Adrenal gland (tissue), 12 donors: ENCODE measurements around the gene COL21A1. TPM values are rescaled to one million over a fixed set of nuclear protein-coding genes. Genes with fewer than 3 reads are reported as not detected.

Experiments used
- DNase-seq, 7 donors: peaks; one replicate each; pipeline ENCODE4 v3.0.0-alpha.2; 2019 to 2020
- H3K27ac ChIP-seq, 5 donors: fragments of 200-600 bp; sonication (generic) in 4 of 5; 1 replicate in 3 of 5; 2 replicates in 2 of 5; pipeline versions ENCODE4 v1.5.1 to v1.8.0; 2016 to 2020; ENCODE audit warnings: mild to moderate bottlenecking in 1 of 5
- H3K27me3 ChIP-seq: fragments of 200-600 bp; 2 replicates; pipeline ENCODE4 v1.8.0; 2021
- H3K36me3 ChIP-seq, 2 donors: fragments of 200-600 bp; replicated peaks in 1 of 2; 1 replicate in 1 of 2; 2 replicates in 1 of 2; pipeline versions ENCODE4 v1.5.1 to v1.8.0; 2018 to 2022
- H3K4me1 ChIP-seq, 2 donors: fragments of 200-600 bp; replicated peaks in 1 of 2; 1 replicate in 1 of 2; 2 replicates in 1 of 2; pipeline versions ENCODE4 v1.5.1 to v1.8.0; 2018 to 2021
- H3K4me3 ChIP-seq, 4 donors: fragments of 200-600 bp; sonication (generic) in 3 of 4; one replicate each; pipeline ENCODE4 v1.5.1; 2016 to 2018
- H3K9me3 ChIP-seq, 3 donors: fragments of 200-600 bp; sonication (generic) in 1 of 3; replicated peaks in 1 of 3; 1 replicate in 2 of 3; 2 replicates in 1 of 3; pipeline versions ENCODE4 v1.5.1 to v1.8.0; 2016 to 2021
- CTCF ChIP-seq, 6 experiments: fragments of 450-650 bp in 4 of 6; fragments of 200-600 bp in 2 of 6; sonication (generic) in 1 of 6; IDR thresholded peaks; 1 replicate in 5 of 6; 2 replicates in 1 of 6; pipeline versions ENCODE4 v1.5.1 to v1.8.0; 2016 to 2021; ENCODE audit warnings: antibody characterized with exemption in 6 of 6, mild to moderate bottlenecking in 2 of 6, moderate library complexity in 1 of 6
- POLR2A ChIP-seq, 2 donors: fragments of 450-650 bp; IDR thresholded peaks; one replicate each; pipeline ENCODE4 v1.6.1; 2017; ENCODE audit warnings: antibody characterized with exemption in 2 of 2, mild to moderate bottlenecking in 2 of 2, moderate library complexity in 1 of 2
- WGBS, 4 donors: extraction: QIAGEN DNeasy Blood & Tissue Kit in 2 of 4; methylation state at CpG; one replicate each; pipeline versions ENCODE4 v1.1.5 to v1.1.7; 2013 to 2017; 5-methylcytosine and 5-hydroxymethylcytosine counted together
- intact Hi-C, 2 donors: fragments of 100-400 bp; cut with DNase I; formaldehyde crosslinking; loops; one replicate each; pipeline versions ENCODE4 v1.14.1 to v1.15.0; 2022 to 2023
- polyA plus RNA-seq, 3 donors: library from polyadenylated mRNA; stranded (reverse); fragments of 200-250 nt in 2 of 3; fragments of 350-450 nt in 1 of 3; fragmentation: Illumina TruSeq in 1 of 3; extraction: RNeasy Lipid Tissue Mini Kit (QIAGEN cat#74804) in 1 of 3; gene quantifications; one replicate each; pipeline ENCODE4 v1.2.3, GENCODE V29; 2013 to 2014
- total RNA-seq, 9 donors: library from RNA; depleted of rRNA in 4 of 9; stranded (reverse); fragments of >200 nt in 4 of 9; fragments of 120-200 nt in 1 of 9; fragmentation: NEBNext Ultra II Directional in 1 of 9; extraction: Animal tissue kit (Norgen Biotek cat#: 25700) in 1 of 9; gene quantifications; one replicate each; pipeline versions ENCODE4 v1.1.0 to v1.2.4, GENCODE V29; 2013 to 2023
- donor health status: healthy with polysubstance abuse.
- donor health status: Bipolar disorder and iron deficiency.
- donor health status: DM: yes; HTN: yes; CAD: no.
- donor health status: DM: no; HTN: no; CAD: no.
- donor health status: DM: no; HTN: no; CAD: no.
- donor health status: DM: yes; HTN: yes; CAD: no.

The COL21A1 gene
- total and polyA plus RNA-seq, 12 donors, result 0.12 to 19.4 (median 1.2) TPM

GRCh38 chr6:56033401-56033800 is 214.0 kb downstream of the COL21A1 start:
- intact Hi-C loops, result no loop called here
- WGBS, 4 donors, result 87 to 92% (median 91%) methylated on average over 2 of the region's 2 CpGs
- H3K27ac ChIP-seq, result no peak overlapping the region
- H3K4me3 ChIP-seq, result no peak overlapping the region
- H3K9me3 ChIP-seq, result no peaks in the 10 kb centered on the region
- no peaks in the 10 kb centered on the region for H3K36me3 ChIP-seq
- H3K4me1 ChIP-seq, result no peaks in the 10 kb centered on the region
- TF ChIP-seq CTCF (IDR thresholded peaks at IDR 0.05), result no peak
- no peak for TF ChIP-seq POLR2A (IDR thresholded peaks at IDR 0.05)
- no peaks in the 10 kb centered on the region for H3K27me3 ChIP-seq
- DNase-seq, result no peak

DNA sequence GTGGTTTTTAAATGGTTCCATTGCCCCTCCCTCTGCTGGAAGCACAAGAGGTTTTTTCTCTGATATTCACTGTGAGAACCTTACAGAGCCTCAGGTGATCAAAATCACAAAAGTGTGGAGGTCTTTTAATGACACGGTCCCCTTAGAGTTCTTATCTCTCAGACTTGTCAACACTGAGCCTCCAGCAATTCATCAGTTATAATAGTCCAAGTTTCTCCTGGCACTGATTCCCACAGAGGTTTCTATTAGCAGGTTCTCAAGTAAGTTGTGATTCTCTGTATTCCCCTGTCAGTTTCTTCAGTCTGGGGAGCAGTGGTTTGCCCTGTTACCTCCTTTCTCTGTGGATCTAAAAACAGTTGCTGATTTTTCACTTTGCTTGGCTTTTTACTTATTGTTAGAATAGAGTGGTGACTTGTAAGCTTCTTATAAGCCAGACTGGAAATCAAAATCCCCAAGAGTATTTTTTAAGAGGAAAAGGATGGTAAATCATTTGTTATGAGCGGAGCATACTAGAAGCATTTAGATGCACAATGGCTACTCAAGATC is 214.6 kb downstream of the COL21A1 start:
- Histone ChIP-seq H3K36me3 (no peaks in the 10 kb centered on the region), H3K27ac (no peak overlapping the region), H3K27me3 (no peaks in the 10 kb centered on the region), H3K4me1 (no peaks in the 10 kb centered on the region), H3K4me3 (no peak overlapping the region), H3K9me3 (no peaks in the 10 kb centered on the region)
- TF ChIP-seq CTCF (IDR thresholded peaks at IDR 0.05) (no peak), POLR2A (IDR thresholded peaks at IDR 0.05) (no peak)
- DNase-seq, result no peak
- intact Hi-C loops, result no loop called here
- WGBS, 4 donors, result 39 to 50% (median 45%) methylated on average over 2 of the region's 2 CpGs

- Histone ChIP-seq H3K27me3 (no peaks in the 10 kb centered on the region), H3K9me3 (no peaks in the 10 kb centered on the region), H3K4me1 (no peaks in the 10 kb centered on the region), H3K27ac (no peak overlapping the region), H3K4me3 (no peak overlapping the region), H3K36me3 (no peaks in the 10 kb centered on the region)
- 70 to 88% (median 79%) methylated on average over 2 of the region's 2 CpGs for WGBS, 4 donors
- DNase-seq, result no peak
- intact Hi-C loops, result no loop called here
- TF ChIP-seq POLR2A (IDR thresholded peaks at IDR 0.05), result no peak
- no peak for TF ChIP-seq CTCF (IDR thresholded peaks at IDR 0.05)
Measured at GRCh38 chr6:56027865-56028264, 219.5 kb downstream of the COL21A1 start.

DNA sequence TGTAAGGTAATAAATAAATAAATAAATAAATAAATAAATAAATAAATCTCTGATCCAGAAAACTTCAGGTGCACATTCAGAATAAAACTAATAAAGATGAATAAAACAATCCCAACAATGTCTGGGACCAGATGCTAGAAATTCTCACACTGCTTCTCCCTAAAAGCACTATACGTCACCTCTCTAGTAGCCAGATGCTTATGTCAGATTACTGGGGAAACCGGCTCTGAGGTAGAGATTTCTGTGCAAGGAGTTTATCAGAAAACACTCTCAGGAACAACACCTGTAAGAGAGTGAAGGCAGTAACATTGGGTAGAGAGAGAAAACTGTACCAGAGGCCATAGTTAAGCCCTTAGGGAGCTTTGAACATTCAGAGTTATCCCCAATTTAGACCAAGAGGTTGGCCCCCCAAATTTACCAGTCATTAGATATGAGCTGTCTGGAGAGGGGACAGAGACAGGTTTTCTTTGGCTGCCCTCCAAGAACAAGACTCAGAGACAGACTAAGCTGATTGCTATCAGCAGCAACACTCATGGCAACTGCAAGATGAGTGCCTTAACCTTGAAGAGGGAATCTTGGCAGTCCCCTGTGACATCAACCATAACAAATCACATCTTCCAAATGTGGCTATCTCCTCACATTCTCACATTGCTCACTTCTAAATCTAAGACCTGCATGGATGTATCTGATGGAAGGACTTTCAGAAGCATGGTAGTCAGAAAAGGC is 220.8 kb downstream of the COL21A1 start:
- WGBS, 4 donors, result 59 to 82% (median 67%) methylated on average over 2 of the region's 2 CpGs
- DNase-seq, result no peak

More for the DNA sequence above, 220.8 kb downstream of the COL21A1 start:
- intact Hi-C loops, result no loop called here
- Histone ChIP-seq H3K27me3 (no peaks in the 10 kb centered on the region), H3K4me1 (no peaks in the 10 kb centered on the region), H3K9me3 (no peaks in the 10 kb centered on the region), H3K4me3 (no peak overlapping the region), H3K36me3 (no peaks in the 10 kb centered on the region), H3K27ac (no peak overlapping the region)
- TF ChIP-seq CTCF (IDR thresholded peaks at IDR 0.05) (no peak), POLR2A (IDR thresholded peaks at IDR 0.05) (no peak)
